ENCODE results near the gene RAD51. TPM values are rescaled to one million over a fixed set of nuclear protein-coding genes. Genes with fewer than 3 reads are reported as not detected.

Gene RAD51
- total RNA-seq, 1 donor from 2014 or later: 0.88 TPM

DNA sequence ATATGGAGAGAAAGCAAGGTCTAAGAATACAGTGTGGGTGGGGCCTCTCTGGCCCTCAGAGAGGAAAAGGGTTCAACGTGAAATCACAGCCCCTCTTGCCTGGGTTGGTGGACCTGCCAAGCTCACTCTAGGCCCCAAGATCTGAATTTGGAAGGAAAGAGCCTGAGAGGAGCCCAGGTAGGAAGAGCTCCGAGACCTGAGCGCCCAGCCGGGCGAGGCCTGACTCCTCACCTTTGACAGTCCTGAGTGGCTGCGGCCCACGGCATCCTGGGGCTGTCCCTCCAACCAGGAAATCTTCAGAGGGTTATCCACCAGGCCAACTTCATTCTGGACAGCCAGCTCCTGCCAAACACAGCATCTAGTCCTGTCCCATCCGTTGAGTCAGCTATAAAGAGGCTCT, 78.5 kb downstream of the RAD51 start:
- no peak overlapping the region for H3K27ac ChIP-seq (replicated peaks)
- no peaks in the 10 kb centered on the region for H3K27me3 ChIP-seq (ENCODE audit: low read depth)
- H3K4me1 ChIP-seq: peaks cover 10% of the 10 kb centered on the region
- TF ChIP-seq, protein P1, sequence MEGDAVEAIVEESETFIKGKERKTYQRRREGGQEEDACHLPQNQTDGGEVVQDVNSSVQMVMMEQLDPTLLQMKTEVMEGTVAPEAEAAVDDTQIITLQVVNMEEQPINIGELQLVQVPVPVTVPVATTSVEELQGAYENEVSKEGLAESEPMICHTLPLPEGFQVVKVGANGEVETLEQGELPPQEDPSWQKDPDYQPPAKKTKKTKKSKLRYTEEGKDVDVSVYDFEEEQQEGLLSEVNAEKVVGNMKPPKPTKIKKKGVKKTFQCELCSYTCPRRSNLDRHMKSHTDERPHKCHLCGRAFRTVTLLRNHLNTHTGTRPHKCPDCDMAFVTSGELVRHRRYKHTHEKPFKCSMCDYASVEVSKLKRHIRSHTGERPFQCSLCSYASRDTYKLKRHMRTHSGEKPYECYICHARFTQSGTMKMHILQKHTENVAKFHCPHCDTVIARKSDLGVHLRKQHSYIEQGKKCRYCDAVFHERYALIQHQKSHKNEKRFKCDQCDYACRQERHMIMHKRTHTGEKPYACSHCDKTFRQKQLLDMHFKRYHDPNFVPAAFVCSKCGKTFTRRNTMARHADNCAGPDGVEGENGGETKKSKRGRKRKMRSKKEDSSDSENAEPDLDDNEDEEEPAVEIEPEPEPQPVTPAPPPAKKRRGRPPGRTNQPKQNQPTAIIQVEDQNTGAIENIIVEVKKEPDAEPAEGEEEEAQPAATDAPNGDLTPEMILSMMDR (IDR thresholded peaks at IDR 0.05; ENCODE audit: borderline replicate concordance): no peak
- peaks cover 75% of the 10 kb centered on the region for H3K36me3 ChIP-seq
- H3K9me3 ChIP-seq (replicated peaks): no peaks in the 10 kb centered on the region
- no peak overlapping the region for H3K4me3 ChIP-seq
- intact Hi-C loops (cut with micrococcal nuclease): no loop called here
- DNase-seq: no peak

DNA sequence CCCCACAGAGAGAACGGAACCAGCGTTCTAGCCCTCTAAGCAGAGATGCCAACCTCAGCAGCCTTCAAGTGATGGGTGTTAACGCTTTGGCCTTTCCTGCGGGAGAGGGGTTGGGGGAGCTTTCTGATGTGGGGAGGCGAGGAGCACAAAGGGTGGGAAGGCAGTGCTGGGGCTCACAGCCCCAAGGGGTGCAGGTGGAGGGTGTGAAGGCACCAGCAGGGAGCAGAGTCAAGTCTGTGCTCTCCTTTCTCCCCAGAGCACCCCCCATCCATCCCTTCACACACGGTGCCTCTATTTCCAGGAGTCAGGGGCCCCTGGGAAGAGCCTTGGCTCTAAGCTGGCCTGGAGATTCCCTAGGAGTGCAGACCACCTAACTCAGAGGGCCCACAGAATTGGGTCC, 78.9 kb downstream of the RAD51 start:
- H3K4me3 ChIP-seq: no peak overlapping the region
- H3K36me3 ChIP-seq: peaks cover 79% of the 10 kb centered on the region
- no peak overlapping the region for H3K27ac ChIP-seq (replicated peaks)
- H3K9me3 ChIP-seq (replicated peaks): no peaks in the 10 kb centered on the region
- H3K27me3 ChIP-seq (ENCODE audit: low read depth): no peaks in the 10 kb centered on the region
- intact Hi-C loops (cut with micrococcal nuclease): no loop called here
- TF ChIP-seq, protein P1 (IDR thresholded peaks at IDR 0.05; ENCODE audit: borderline replicate concordance): no peak
- DNase-seq: no peak
- peaks cover 9% of the 10 kb centered on the region for H3K4me1 ChIP-seq

- intact Hi-C loops (cut with micrococcal nuclease): no loop called here
- Histone ChIP-seq H3K27me3 (ENCODE audit: low read depth) (no peaks in the 10 kb centered on the region), H3K9me3 (replicated peaks) (no peaks in the 10 kb centered on the region), H3K27ac (replicated peaks) (no peak overlapping the region), H3K36me3 (peaks cover 90% of the 10 kb centered on the region), H3K4me3 (no peak overlapping the region), H3K4me1 (no peaks in the 10 kb centered on the region)
- no peak for DNase-seq
- TF ChIP-seq, protein P1 (IDR thresholded peaks at IDR 0.05; ENCODE audit: borderline replicate concordance): no peak
Observed at GRCh38 chr15:40775007-40775406, 80.0 kb downstream of the RAD51 start.

DNA sequence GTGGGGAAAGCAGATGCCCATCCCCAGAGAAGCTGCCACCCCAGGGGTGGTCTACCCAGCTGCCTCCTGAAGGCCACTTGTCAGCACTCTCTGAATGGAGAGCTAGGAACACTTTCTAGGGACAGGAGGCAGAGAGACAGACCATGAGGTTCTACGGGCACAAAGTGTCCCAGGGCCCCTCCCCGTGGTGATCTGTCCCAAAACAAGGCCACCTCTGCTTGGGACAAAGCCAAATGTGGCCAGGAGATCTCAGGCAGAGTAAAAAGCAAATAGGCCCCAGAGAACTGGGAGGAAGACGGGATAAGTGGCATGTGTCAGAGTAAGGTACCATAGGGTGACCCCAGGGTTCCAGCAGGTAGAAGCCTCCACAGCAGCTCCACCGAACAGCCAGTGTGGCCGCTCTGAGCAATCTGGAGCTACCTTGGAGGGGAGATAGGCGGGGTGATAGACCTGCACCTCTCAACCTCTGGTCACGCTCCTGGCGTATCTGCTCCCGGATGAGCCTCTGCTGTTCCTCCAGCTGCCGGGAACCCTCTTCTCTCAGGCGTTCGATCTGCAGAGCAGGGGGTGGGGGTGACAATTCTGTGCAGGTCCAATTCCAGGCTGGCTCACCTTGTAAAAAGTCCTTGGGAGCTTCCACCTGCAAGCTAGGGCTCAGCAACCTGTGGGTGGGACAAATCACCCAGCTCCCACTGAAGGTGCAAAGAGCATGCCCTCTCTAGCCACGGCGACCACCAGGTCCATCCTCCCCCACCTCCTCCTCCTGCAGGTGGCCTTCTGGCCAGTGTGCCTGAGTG, 81.0 kb downstream of the RAD51 start:
- intact Hi-C loops (cut with micrococcal nuclease): no loop called here
- Histone ChIP-seq H3K9me3 (replicated peaks) (no peaks in the 10 kb centered on the region), H3K27me3 (ENCODE audit: low read depth) (no peaks in the 10 kb centered on the region), H3K4me3 (no peak overlapping the region), H3K27ac (replicated peaks) (no peak overlapping the region), H3K4me1 (no peaks in the 10 kb centered on the region), H3K36me3 (peaks cover 85% of the 10 kb centered on the region)
- no peak for DNase-seq
- TF ChIP-seq, protein P1 (IDR thresholded peaks at IDR 0.05; ENCODE audit: borderline replicate concordance): no peak

- DNase-seq: no peak
- Histone ChIP-seq H3K4me3 (no peak overlapping the region), H3K36me3 (peaks cover 84% of the 10 kb centered on the region), H3K27ac (replicated peaks) (no peak overlapping the region), H3K4me1 (no peaks in the 10 kb centered on the region), H3K27me3 (ENCODE audit: low read depth) (no peaks in the 10 kb centered on the region), H3K9me3 (replicated peaks) (no peaks in the 10 kb centered on the region)
- TF ChIP-seq, protein P1 (IDR thresholded peaks at IDR 0.05; ENCODE audit: borderline replicate concordance): no peak
- intact Hi-C loops (cut with micrococcal nuclease): no loop called here
Observed at GRCh38 chr15:40776537-40777141, 81.7 kb downstream of the RAD51 start.

Other genes starting within 250 kb of the RAD51 start
- 8.4 TPM for gene CHST14, start 224.2 kb upstream of the RAD51 start, total RNA-seq
- gene CCDC32, start 130.1 kb upstream of the RAD51 start, total RNA-seq: 24.1 TPM
- 12.0 TPM for gene RPUSD2, start 125.9 kb upstream of the RAD51 start, total RNA-seq
- gene KNL1, start 100.9 kb upstream of the RAD51 start, total RNA-seq: 0.96 TPM
- gene RMDN3, start 60.1 kb downstream of the RAD51 start, total RNA-seq: 20.3 TPM
- 7.1 TPM for gene GCHFR, start 68.9 kb downstream of the RAD51 start, total RNA-seq
- gene C15orf62, start 74.8 kb downstream of the RAD51 start, total RNA-seq: 0.30 TPM
- gene ZFYVE19, start 111.9 kb downstream of the RAD51 start, total RNA-seq: 24.7 TPM
- 16.0 TPM for gene DNAJC17, start 112.3 kb downstream of the RAD51 start, total RNA-seq
- not detected for gene PPP1R14D, start 133.5 kb downstream of the RAD51 start, total RNA-seq
- gene SPINT1, start 148.9 kb downstream of the RAD51 start, total RNA-seq: 0.55 TPM
- gene RHOV, start 179.1 kb downstream of the RAD51 start, total RNA-seq: not detected
- gene VPS18, start 199.3 kb downstream of the RAD51 start, total RNA-seq: 21.3 TPM
- 11.1 TPM for gene DLL4, start 234.2 kb downstream of the RAD51 start, total RNA-seq

Data from left ventricle myocardium inferior (tissue), 1 donor.